ENCODE data around the gene WDR77. TPM values are rescaled to one million over a fixed set of nuclear protein-coding genes. Genes with fewer than 3 reads are reported as not detected.

The WDR77 gene
- total and polyA plus RNA-seq, 2 donors (not counting 1 experiment from before 2014, with no cell fraction given), result 40.5 to 85.5 TPM

DNA sequence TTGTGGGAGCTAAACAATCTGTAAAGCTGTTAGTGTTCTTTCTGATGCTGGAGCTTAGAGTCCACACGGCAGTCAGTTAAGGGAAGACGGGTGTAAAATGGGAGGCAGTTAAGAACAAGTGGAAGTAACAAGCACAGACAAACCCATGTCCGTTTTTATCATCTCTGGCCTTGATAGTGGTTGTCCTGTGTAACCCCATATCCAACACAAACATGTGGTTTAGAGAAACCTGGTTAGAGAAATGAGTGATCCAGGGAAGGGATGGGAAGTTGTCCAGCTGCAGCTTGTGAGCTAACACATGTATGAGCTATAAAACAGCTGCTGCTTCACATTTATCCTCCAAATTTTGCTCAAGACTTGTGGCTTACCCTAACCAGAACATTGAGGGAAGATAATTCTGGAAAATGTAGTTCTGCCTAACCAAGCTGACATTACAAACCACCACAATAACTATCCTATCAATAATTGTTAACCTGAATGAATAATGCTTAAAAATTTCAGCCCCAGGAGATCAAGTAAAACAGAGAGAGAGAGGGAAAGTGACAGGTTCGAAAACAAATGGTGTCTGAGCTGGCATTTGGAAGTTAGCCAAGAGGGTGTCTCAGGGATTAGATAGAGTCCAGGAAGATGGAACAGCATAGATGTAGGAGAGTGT, 14.1 kb upstream of the WDR77 start:
- peak overlapping the region; percentile 21 for H3K27ac Mint-ChIP-seq
- H3K79me2 ChIP-seq (ENCODE audit: control insufficient read depth, insufficient read depth, low read length), result peaks cover 5% of the 10 kb centered on the region
- no peak overlapping the region for H3K4me3 ChIP-seq (ENCODE audit: control extremely low read depth in 1 of 5, extremely low read depth in 1 of 5, insufficient read depth in 1 of 5, low read depth in 2 of 5, low read length in 4 of 5)
- no peak overlapping the region for H3K4me3 Mint-ChIP-seq
- no peak overlapping the region for H2AFZ ChIP-seq (ENCODE audit: insufficient read depth, low read depth, low read length, poor library complexity, severe bottlenecking)
- no peaks in the 10 kb centered on the region for H3K27me3 Mint-ChIP-seq
- H3K4me1 Mint-ChIP-seq, result no peaks in the 10 kb centered on the region
- ATAC-seq (ENCODE audit: low read depth) (no peak), DNase-seq (no peak)
- H3K27ac ChIP-seq (ENCODE audit: low read length in 2 of 2), result no peak overlapping the region
- H4K20me1 ChIP-seq (ENCODE audit: control insufficient read depth, insufficient read depth, low read length, poor library complexity, severe bottlenecking), result peaks cover 4% of the 10 kb centered on the region
- no peaks in the 10 kb centered on the region for H3K27me3 ChIP-seq (replicated peaks in 1 of 4; ENCODE audit: control extremely low read depth in 1 of 4, control insufficient read depth in 3 of 4, insufficient read depth in 4 of 4, low read length in 3 of 4)
- WGBS (ENCODE audit: insufficient coverage), result 95% methylated on average over 3 of the region's 4 CpGs
- intact Hi-C loops (cut with micrococcal nuclease), result no loop called here
- CTCF ChIA-PET, result interaction anchor here (0.7 to 1.4 kb wide), 5 partner anchors 10 to 45 kb away, joined by 3 to 5 read pairs (median 3); partner anchors contain the start of gene WDR77
- no peaks in the 10 kb centered on the region for H3K9me3 Mint-ChIP-seq (ENCODE audit: insufficient read depth)
- peaks cover 14 to 50% of the 10 kb centered on the region in 2 experiments for H3K36me3 ChIP-seq (replicated peaks in 1 of 2; ENCODE audit: control extremely low read depth in 1 of 2, control insufficient read depth in 1 of 2, extremely low read depth in 1 of 2, insufficient read depth in 2 of 2, low read length in 1 of 2)
- POLR2A ChIA-PET, result interaction anchor here (0.6 kb wide), 1 partner anchor 43 kb away, joined by 4 read pairs; no protein-coding TSS in a partner anchor
- H3K4me2 ChIP-seq (replicated peaks; ENCODE audit: low read depth, low read length, poor library complexity, severe bottlenecking), result no peak overlapping the region
- TF ChIP-seq, protein P1, sequence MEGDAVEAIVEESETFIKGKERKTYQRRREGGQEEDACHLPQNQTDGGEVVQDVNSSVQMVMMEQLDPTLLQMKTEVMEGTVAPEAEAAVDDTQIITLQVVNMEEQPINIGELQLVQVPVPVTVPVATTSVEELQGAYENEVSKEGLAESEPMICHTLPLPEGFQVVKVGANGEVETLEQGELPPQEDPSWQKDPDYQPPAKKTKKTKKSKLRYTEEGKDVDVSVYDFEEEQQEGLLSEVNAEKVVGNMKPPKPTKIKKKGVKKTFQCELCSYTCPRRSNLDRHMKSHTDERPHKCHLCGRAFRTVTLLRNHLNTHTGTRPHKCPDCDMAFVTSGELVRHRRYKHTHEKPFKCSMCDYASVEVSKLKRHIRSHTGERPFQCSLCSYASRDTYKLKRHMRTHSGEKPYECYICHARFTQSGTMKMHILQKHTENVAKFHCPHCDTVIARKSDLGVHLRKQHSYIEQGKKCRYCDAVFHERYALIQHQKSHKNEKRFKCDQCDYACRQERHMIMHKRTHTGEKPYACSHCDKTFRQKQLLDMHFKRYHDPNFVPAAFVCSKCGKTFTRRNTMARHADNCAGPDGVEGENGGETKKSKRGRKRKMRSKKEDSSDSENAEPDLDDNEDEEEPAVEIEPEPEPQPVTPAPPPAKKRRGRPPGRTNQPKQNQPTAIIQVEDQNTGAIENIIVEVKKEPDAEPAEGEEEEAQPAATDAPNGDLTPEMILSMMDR (IDR thresholded peaks at IDR 0.05), result no peak
- TF ChIP-seq EZH2 (IDR thresholded peaks at IDR 0.05; ENCODE audit: borderline replicate concordance, insufficient read depth, low read depth, low read length, poor library complexity, severe bottlenecking), result no peak
- H3K4me1 ChIP-seq (ENCODE audit: control insufficient read depth in 2 of 2, insufficient read depth in 2 of 2, low read length in 2 of 2), result no peaks in the 10 kb centered on the region
- H3K9me3 ChIP-seq (ENCODE audit: control extremely low read depth in 1 of 3, control insufficient read depth in 2 of 3, insufficient read depth in 1 of 3, low read length in 2 of 3), result no peaks in the 10 kb centered on the region
- H3K9ac ChIP-seq (ENCODE audit: low read length), result no peak overlapping the region

DNA sequence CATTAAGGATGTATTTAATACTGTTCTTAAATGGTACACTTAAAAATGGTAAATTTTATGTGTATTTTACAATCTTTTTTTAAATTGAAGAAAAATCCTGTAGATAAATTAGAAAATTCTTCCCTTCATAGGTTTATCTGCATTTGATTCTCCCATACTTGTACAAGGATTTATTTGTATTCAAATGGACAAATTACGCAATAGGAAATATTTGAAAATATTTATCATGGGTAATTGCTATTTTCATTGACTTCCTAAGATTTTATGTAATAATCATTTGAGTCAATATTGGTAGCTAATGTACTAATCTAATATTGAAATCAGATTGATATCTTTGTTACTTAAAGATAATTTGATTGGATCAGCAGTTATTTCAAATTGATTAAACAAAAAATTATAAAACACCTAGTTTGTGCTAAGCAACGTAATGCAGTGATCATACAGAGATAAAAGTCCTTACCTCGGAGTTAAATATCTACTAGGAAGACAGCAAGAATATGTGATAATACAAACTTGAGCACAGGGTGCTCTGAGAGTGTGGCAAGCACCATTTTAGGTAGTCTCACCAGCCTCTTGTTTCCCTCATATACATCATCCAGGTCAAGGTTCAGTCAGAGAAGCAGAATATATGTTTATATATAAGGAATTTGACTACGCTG, 13.4 kb upstream of the WDR77 start:
- intact Hi-C loops (cut with micrococcal nuclease), result no loop called here
- no peak overlapping the region for H3K4me2 ChIP-seq (replicated peaks; ENCODE audit: low read depth, low read length, poor library complexity, severe bottlenecking)
- no peak overlapping the region for H2AFZ ChIP-seq (ENCODE audit: insufficient read depth, low read depth, low read length, poor library complexity, severe bottlenecking)
- peaks cover 5% of the 10 kb centered on the region for H3K79me2 ChIP-seq (ENCODE audit: control insufficient read depth, insufficient read depth, low read length)
- H3K4me3 ChIP-seq (ENCODE audit: control extremely low read depth in 1 of 5, extremely low read depth in 1 of 5, insufficient read depth in 1 of 5, low read depth in 2 of 5, low read length in 4 of 5), result no peak overlapping the region
- DNase-seq, result no peak
- no peaks in the 10 kb centered on the region for H3K27me3 ChIP-seq (replicated peaks in 1 of 4; ENCODE audit: control extremely low read depth in 1 of 4, control insufficient read depth in 3 of 4, insufficient read depth in 4 of 4, low read length in 3 of 4)
- peak overlapping the region; percentile 26 for H3K27ac Mint-ChIP-seq
- whole genome bisulfite sequencing (ENCODE audit: insufficient coverage), result 100% methylated on average over 1 of the region's 4 CpGs
- H4K20me1 ChIP-seq (ENCODE audit: control insufficient read depth, insufficient read depth, low read length, poor library complexity, severe bottlenecking), result peaks cover 5% of the 10 kb centered on the region
- H3K9me3 Mint-ChIP-seq (ENCODE audit: insufficient read depth), result no peaks in the 10 kb centered on the region
- no peak overlapping the region for H3K27ac ChIP-seq (ENCODE audit: low read length in 2 of 2)
- H3K9me3 ChIP-seq (ENCODE audit: control extremely low read depth in 1 of 3, control insufficient read depth in 2 of 3, insufficient read depth in 1 of 3, low read length in 2 of 3), result no peaks in the 10 kb centered on the region
- ChIA-PET CTCF (interaction anchor here (1.2 to 1.4 kb wide), 3 partner anchors 9 to 18 kb away, joined by 3 to 5 read pairs (median 3); partner anchors contain the start of gene WDR77), POLR2A (no interaction called here)
- no peak overlapping the region for H3K4me3 Mint-ChIP-seq
- ATAC-seq (ENCODE audit: low read depth), result no peak
- no peaks in the 10 kb centered on the region for H3K4me1 Mint-ChIP-seq
- no peaks in the 10 kb centered on the region for H3K4me1 ChIP-seq (ENCODE audit: control insufficient read depth in 2 of 2, insufficient read depth in 2 of 2, low read length in 2 of 2)
- no peak overlapping the region for H3K9ac ChIP-seq (ENCODE audit: low read length)
- H3K27me3 Mint-ChIP-seq, result no peaks in the 10 kb centered on the region
- no peak for TF ChIP-seq EZH2 (IDR thresholded peaks at IDR 0.05; ENCODE audit: borderline replicate concordance, insufficient read depth, low read depth, low read length, poor library complexity, severe bottlenecking)
- TF ChIP-seq, protein P1 (IDR thresholded peaks at IDR 0.05), result no peak
- peaks cover 15 to 51% of the 10 kb centered on the region in 2 experiments for H3K36me3 ChIP-seq (replicated peaks in 1 of 2; ENCODE audit: control extremely low read depth in 1 of 2, control insufficient read depth in 1 of 2, extremely low read depth in 1 of 2, insufficient read depth in 2 of 2, low read length in 1 of 2)
